K562 (cell line): ENCODE data around the gene ANKRD27. TPM values are rescaled to one million over a fixed set of nuclear protein-coding genes. Genes with fewer than 3 reads are reported as not detected.

ENCODE experiments used
- DPF2 ChIP-seq: fragments of 450-650 bp; IDR thresholded peaks from 2 replicates; pipeline ENCODE4 v1.6.1; 2016
- EP400 ChIP-seq: fragments of 450-650 bp; IDR thresholded peaks from 2 replicates; pipeline ENCODE4 v1.6.1; 2017; ENCODE audit warnings: antibody characterized with exemption, mild to moderate bottlenecking, moderate library complexity
- ETV1 ChIP-seq: fragments of 450-650 bp; conservative IDR thresholded peaks from 2 replicates; pipeline ENCODE4 v1.6.1; 2016; ENCODE audit warnings: missing genetic modification characterization, control low read depth, low read depth, missing compliant biosample characterization
- GABPB1 ChIP-seq: sonication (generic); formaldehyde crosslinking; IDR thresholded peaks from 2 replicates; pipeline ENCODE4 v1.8.0; 2022; ENCODE audit warnings: mild to moderate bottlenecking, missing genetic modification reagents
- HES1 ChIP-seq: fragments of 450-650 bp; IDR thresholded peaks from 2 replicates; pipeline ENCODE4 v1.6.1; 2016; ENCODE audit warnings: low read depth, mild to moderate bottlenecking, moderate library complexity
- IRF1 ChIP-seq: sonication (generic); formaldehyde crosslinking; IDR thresholded peaks from 2 replicates; pipeline ENCODE4 v1.8.0; 2022; ENCODE audit warnings: missing genetic modification reagents, mild to moderate bottlenecking, borderline replicate concordance
- KDM2B ChIP-seq: fragments of 250-450 bp; sonication (Bioruptor Pico); IDR thresholded peaks from 2 replicates; pipeline ENCODE4 v1.8.0; 2021; ENCODE audit warnings: mild to moderate bottlenecking, moderate library complexity
- KDM4B ChIP-seq, 2 experiments: fragments of 450-650 bp in 1 of 2; sonication (generic) in 1 of 2; IDR thresholded peaks; 2 replicates each; pipeline ENCODE4 v1.6.1; 2016 to 2017; ENCODE audit warnings: borderline replicate concordance in 2 of 2, antibody characterized with exemption in 1 of 2, low read depth in 1 of 2, mild to moderate bottlenecking in 1 of 2
- MGA ChIP-seq: fragments of 450-650 bp; IDR thresholded peaks from 2 replicates; pipeline ENCODE4 v1.6.1; 2016; ENCODE audit warnings: mild to moderate bottlenecking, moderate library complexity
- POLR2A ChIP-seq: fragments of 450-650 bp; conservative IDR thresholded peaks from 2 replicates; pipeline ENCODE4 v1.6.1; 2016
- polyA plus RNA-seq, 8 experiments: library from polyadenylated mRNA; depleted of rRNA in 4 of 8; stranded (reverse) in 5 of 8; unstranded in 3 of 8; fragments of >200 nt; fragmentation: Nextera tagmentation in 2 of 8; fragmentation: Illumina TruSeq in 1 of 8; extraction: Ambion mirVana in 2 of 8; extraction: Trizol in 1 of 8; gene quantifications; 2 replicates each; pipeline versions ENCODE4 v1.2.1 to v1.2.3, GENCODE V29; 2011 to 2014; ENCODE audit warnings: inconsistent platforms in 1 of 8, missing spikeins in 1 of 8
- total RNA-seq, 7 experiments: library from RNA; depleted of rRNA in 6 of 7; stranded (reverse); fragments of >200 nt in 6 of 7; fragmentation: Illumina TruSeq in 2 of 7; extraction: Trizol in 2 of 7; gene quantifications; 2 replicates each; pipeline versions ENCODE4 v1.2.1 to v1.2.3, GENCODE V29; 2011 to 2021; ENCODE audit warnings: low replicate concordance in 1 of 7

The ANKRD27 gene
- total and polyA plus RNA-seq, 9 of the 15 experiments (the other 6 are each of a cell fraction or from before 2014, with no cell fraction given) = 5.3 to 71.3 (median 54.2) TPM

- TF ChIP-seq EP400 (peak; percentile 86), KDM2B (CRISPR knock-in tag) (no peak), HES1 (peak; percentile 84), KDM4B (IDR thresholded peaks at IDR 0.05; ENCODE audit: borderline replicate concordance in 2 of 2, low read depth in 1 of 2) (no peak), MGA (peak; percentile 98), ETV1 (tag) (peak; percentile 65), IRF1 (no peak), POLR2A (no peak), DPF2 (peak; percentile 88), GABPB1 (CRISPR knock-in tag) (peak; percentile 44; the same call in 1 of the 2 replicates)
Measured at GRCh38 chr19:32671883-32672593, 2.9 kb downstream of the ANKRD27 start (continued).
